HG03354 (cell line): ENCODE results near the gene NPHP4.
"Not testable (repeated sequence)": the region's sequence is repeated elsewhere in the genome, so short reads cannot be mapped to it uniquely, and the experiment has no call there.

Experiments
- ATAC-seq: cut with Tn5 transposase; IDR thresholded peaks from one replicate; pipeline ENCODE4 v1.9.1; 2021; ENCODE audit warnings: mild to moderate bottlenecking; ENCODE audit not compliant: unreplicated experiment, poor library complexity, severe bottlenecking

The NPHP4 gene

GRCh38 chr1:6025269-6026094 is 33.3 kb upstream of the NPHP4 start:
- no peak for ATAC-seq

GRCh38 chr1:6024376-6024775 is 32.2 kb upstream of the NPHP4 start:
- no peak for ATAC-seq

- no peak for ATAC-seq
These were observed 31.1 kb upstream of the NPHP4 start for GRCh38 chr1:6023346-6023745.

- ATAC-seq: no peak
These were observed 30.0 kb upstream of the NPHP4 start for GRCh38 chr1:6022193-6022592.

GRCh38 chr1:6019166-6019845 is 27.1 kb upstream of the NPHP4 start:
- no peak for ATAC-seq

DNA sequence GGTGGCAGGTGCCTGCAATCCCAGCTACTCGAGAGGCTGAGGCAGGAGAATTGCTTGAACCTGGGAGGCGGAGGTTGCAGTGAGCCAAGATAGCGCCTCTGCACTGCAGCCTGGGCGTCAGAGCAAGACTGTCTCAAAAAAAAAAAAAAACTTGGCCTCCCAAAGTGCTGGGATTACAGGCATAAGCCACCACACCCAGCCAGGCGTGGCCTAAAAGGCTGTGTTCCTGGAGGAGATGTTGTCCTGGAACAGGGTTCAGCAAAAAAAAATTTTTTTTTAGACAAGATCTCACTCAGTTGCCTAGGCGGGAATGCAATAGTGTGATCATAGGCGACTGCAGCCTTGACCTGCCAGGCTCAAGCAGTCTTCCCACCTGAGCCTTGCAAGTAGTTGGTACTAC is 25.4 kb upstream of the NPHP4 start:
- ATAC-seq: not testable (repeated sequence)

DNA sequence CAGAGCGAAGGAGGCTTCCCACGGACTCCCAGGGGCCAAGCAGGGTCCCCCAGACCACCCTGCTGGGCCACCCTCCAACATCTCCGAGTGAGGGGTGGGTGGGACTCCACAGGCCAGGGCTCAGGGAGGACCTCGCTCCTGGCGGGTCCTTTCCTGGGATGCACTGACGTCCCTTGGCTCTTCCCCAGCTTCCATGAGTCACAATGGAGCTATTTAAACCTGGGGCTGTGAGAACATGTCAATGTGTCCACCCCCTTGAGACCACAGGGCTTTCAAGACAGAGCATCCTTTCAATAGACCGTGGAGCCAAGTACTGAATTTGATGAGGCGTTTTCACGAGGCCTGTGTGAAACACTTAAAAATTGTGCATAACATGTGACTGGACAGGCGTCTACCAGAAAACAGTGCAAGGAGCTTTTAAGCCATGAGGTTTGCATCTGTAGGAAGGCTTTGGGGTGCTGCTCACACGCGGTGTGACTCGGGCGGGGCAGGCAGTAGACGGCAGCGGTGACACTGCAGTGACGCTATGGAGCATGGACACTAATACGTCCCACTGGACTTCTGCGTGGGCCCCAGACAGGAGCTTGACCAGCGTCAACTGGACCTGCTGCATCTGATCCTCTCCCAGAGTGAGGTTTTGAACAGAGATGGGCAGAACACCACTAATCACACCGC is 24.1 kb upstream of the NPHP4 start:
- no peak for ATAC-seq

DNA sequence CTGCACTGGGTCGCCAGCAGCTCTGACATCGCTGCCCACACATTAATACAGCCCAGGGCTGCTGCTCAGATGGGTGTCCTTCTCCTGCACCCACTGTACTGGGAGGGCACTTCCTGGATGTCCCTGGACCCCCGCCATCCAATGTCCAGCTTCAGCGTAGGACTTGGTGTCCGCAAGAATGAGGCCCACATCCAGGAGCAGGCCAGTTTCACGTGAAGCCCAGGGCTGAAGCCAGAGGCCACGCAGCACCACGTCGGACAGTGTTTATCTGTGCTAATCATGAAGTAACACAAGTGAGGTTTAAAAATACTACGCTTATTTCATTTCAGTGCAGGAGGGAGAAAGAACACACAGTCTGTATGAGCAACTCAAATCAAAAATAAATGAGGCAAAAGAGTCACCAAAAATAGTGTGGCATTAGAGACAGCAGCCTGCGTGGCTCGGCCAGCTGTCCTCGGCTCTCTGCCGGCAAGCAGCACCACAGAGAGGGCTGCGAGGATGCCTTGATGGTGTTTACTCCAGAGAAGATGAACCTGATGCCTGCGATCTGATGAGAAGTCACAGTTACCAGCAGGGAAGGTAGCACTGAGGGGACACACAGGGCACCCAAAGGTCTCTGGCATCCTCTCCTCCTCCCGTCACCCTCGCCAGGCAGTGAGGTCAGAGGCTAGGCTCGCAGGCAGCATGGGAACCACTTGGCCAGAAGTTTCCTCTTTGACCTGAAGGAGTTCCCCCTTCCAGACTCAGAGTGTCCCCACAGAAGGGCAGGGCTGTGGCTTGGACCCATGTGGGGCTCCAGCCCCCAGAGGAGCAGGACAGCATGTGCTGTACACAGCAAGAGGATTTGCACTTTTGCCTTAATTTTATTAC is 22.1 kb upstream of the NPHP4 start:
- no peak for ATAC-seq

DNA sequence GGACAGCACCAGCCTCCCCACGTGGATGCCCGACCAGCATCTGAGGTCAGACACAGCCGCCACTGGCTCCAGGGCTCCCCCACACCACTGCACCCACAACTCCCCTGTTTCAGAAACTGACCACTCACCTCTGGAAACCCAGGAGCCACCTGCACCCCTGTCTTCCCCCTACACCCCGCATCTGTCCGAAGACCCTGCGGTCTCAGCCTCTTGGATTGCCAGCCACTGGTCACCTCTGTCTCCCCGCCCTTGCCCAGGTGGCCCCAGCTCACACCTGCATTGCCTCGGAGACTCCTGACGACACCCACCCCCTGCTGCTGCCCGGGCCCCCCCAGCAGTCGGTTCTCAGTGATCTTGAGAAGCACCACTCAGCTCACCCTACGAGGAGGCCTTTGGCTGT is 21.3 kb upstream of the NPHP4 start:
- no peak for ATAC-seq

GRCh38 chr1:6012529-6013318 is 20.5 kb upstream of the NPHP4 start:
- no peak for ATAC-seq

DNA sequence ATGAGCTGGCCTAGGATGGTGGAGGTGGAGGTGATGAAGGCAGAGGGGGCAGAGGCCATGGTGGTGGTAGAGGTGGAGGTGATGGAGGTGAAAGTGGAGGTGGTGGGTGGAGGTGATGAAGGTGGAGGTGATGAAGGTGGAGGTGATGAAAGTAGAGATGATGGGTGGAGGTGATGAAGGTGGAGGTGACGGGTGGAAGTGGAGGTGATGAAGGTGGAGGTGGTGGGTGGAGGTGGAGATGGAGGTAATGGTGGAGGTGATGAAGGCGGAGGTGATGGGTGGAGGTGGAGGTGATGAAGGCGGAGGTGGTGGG is 19.7 kb upstream of the NPHP4 start:
- ATAC-seq: no peak

GRCh38 chr1:6011161-6011945 is 19.1 kb upstream of the NPHP4 start:
- ATAC-seq: no peak

DNA sequence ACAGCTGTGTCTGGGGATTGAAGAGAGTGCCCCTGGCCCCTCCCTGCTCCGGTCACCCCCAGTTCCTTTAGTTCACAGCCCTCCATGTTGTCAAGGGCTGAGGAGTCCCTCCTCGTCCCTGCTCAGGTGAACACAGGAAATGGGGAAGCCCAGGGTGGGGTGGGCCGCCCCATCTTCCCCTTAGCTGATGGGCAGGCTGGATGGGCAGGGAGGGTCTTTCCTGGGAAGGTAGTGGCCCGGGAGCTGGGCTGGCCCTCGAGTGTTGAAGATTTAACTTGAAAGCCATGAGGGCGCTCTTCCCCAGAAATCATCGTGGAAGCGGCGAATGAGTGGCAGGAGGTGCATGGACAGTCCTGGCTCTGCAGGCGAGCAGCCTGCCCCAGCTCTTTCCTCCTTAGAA is 18.3 kb upstream of the NPHP4 start:
- no peak for ATAC-seq

- no peak for ATAC-seq
These were observed 17.2 kb upstream of the NPHP4 start for GRCh38 chr1:6009120-6010040.

GRCh38 chr1:6008696-6009095 is 16.5 kb upstream of the NPHP4 start:
- no peak for ATAC-seq

- ATAC-seq: no peak
These were observed 15.8 kb upstream of the NPHP4 start for GRCh38 chr1:6008084-6008415.

GRCh38 chr1:6007318-6008083 is 15.3 kb upstream of the NPHP4 start:
- peak; percentile 61 for ATAC-seq
